ENCODE data around the gene HSPA5. TPM values are rescaled to one million over a fixed set of nuclear protein-coding genes. Genes with fewer than 3 reads are reported as not detected.
"Not testable (repeated sequence)": the region's sequence is repeated elsewhere in the genome, so short reads cannot be mapped to it uniquely, and the experiment has no call there.

The HSPA5 gene
- total and polyA plus RNA-seq, 2 experiments from 2014 or later: 259 to 265 TPM

DNA sequence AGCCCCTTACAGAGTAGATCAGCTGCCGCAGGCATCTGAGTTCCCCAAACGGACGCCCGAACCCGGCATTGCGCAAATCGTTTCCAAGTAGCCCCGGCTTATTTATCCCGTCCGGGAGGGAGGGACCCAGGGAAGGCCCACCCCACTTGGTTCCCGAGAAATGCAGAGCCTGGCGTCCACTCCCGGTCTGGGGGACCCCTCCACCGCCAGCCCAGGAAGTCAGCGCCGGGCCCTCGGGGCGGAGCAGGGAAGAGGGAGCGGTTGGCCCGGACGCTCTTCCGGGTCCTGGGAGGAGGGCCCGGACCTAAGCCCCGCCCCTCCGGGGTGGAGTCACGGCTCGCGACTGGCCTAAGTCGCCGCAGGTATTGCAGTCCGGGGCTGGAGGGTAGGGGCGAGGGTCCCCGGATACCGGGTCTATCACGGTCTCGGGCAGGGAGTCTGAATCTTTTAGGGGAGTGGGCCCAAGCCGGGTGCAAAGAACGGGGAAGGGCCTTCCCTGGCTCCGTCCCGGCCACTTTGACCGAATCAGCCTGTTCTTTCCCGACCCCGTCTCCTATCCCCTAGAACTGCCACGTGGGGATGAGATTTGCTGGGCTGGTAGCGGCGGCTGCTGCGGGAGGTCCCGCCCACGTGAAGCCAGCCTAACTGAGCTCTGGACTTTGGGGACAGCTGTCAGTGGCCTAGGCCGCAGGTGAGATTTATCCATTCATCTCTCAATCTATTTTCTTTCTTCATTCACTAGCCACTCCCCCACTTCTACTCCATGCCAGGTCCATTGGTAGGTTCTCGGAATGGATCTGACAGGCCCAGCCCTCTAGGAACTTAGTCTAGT is 40.7 kb downstream of the HSPA5 start, which contains the start of gene RABEPK:
RABEPK (plus strand) TSS at position 327 of the 832 bp plus-strand sequence. CDS start 2,472 bp downstream, outside the sequence.
- peaks cover 7% of the 10 kb centered on the region for H3K4me1 ChIP-seq (ENCODE audit: insufficient read depth)
- ATAC-seq (peak; percentile 98), DNase-seq (ENCODE audit: low spot score) (peak; percentile 97)
- no peaks in the 10 kb centered on the region for H3K9me2 ChIP-seq (ENCODE audit: insufficient read depth)
- no peaks in the 10 kb centered on the region; the same call in 1 of the 2 replicates for H3K36me3 ChIP-seq (ENCODE audit: insufficient read depth)
- no peaks in the 10 kb centered on the region for H4K20me1 ChIP-seq (replicated peaks; ENCODE audit: insufficient read depth)
- H3K79me2 ChIP-seq (replicated peaks; ENCODE audit: insufficient read depth): peaks cover 9% of the 10 kb centered on the region; the same call in 1 of the 2 replicates
- H3K4me1 Mint-ChIP-seq: peaks cover 7% of the 10 kb centered on the region
- H3K27me3 Mint-ChIP-seq (ENCODE audit: insufficient read depth, low read depth, poor library complexity): peaks cover 2% of the 10 kb centered on the region
- peaks cover 4% of the 10 kb centered on the region; the same call in 1 of the 2 replicates for H3F3A ChIP-seq (replicated peaks; ENCODE audit: low read depth)
- TF ChIP-seq, protein P1, sequence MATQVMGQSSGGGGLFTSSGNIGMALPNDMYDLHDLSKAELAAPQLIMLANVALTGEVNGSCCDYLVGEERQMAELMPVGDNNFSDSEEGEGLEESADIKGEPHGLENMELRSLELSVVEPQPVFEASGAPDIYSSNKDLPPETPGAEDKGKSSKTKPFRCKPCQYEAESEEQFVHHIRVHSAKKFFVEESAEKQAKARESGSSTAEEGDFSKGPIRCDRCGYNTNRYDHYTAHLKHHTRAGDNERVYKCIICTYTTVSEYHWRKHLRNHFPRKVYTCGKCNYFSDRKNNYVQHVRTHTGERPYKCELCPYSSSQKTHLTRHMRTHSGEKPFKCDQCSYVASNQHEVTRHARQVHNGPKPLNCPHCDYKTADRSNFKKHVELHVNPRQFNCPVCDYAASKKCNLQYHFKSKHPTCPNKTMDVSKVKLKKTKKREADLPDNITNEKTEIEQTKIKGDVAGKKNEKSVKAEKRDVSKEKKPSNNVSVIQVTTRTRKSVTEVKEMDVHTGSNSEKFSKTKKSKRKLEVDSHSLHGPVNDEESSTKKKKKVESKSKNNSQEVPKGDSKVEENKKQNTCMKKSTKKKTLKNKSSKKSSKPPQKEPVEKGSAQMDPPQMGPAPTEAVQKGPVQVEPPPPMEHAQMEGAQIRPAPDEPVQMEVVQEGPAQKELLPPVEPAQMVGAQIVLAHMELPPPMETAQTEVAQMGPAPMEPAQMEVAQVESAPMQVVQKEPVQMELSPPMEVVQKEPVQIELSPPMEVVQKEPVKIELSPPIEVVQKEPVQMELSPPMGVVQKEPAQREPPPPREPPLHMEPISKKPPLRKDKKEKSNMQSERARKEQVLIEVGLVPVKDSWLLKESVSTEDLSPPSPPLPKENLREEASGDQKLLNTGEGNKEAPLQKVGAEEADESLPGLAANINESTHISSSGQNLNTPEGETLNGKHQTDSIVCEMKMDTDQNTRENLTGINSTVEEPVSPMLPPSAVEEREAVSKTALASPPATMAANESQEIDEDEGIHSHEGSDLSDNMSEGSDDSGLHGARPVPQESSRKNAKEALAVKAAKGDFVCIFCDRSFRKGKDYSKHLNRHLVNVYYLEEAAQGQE (IDR thresholded peaks at IDR 0.05; ENCODE audit: unreplicated experiment): no peak
- TF ChIP-seq, protein P2, sequence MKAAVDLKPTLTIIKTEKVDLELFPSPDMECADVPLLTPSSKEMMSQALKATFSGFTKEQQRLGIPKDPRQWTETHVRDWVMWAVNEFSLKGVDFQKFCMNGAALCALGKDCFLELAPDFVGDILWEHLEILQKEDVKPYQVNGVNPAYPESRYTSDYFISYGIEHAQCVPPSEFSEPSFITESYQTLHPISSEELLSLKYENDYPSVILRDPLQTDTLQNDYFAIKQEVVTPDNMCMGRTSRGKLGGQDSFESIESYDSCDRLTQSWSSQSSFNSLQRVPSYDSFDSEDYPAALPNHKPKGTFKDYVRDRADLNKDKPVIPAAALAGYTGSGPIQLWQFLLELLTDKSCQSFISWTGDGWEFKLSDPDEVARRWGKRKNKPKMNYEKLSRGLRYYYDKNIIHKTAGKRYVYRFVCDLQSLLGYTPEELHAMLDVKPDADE (IDR thresholded peaks at IDR 0.05): peak; percentile 53; the same call in 1 of the 2 replicates
- peak; percentile 96 for TF ChIP-seq POLR2AphosphoS5 (IDR thresholded peaks at IDR 0.05; ENCODE audit: low read depth)
- no peaks in the 10 kb centered on the region for H3K27me3 ChIP-seq (ENCODE audit: insufficient read depth)
- H3K9me3 Mint-ChIP-seq: no peaks in the 10 kb centered on the region
- peak within 1 kb of the TSS; percentile 64 for H3K4me3 ChIP-seq
- peak within 1 kb of the TSS; percentile 90 for H3K27ac Mint-ChIP-seq
- peak within 1 kb of the TSS; percentile 90 for H3K4me3 Mint-ChIP-seq
- peak within 1 kb of the TSS; percentile 79 for H3K4me2 ChIP-seq
- H2AFZ ChIP-seq: peak within 1 kb of the TSS; percentile 85
- H3K27ac ChIP-seq (ENCODE audit: low read depth): peak within 1 kb of the TSS; percentile 89
- peaks cover 12% of the 10 kb centered on the region for H3K36me3 Mint-ChIP-seq (ENCODE audit: low read depth)

DNA sequence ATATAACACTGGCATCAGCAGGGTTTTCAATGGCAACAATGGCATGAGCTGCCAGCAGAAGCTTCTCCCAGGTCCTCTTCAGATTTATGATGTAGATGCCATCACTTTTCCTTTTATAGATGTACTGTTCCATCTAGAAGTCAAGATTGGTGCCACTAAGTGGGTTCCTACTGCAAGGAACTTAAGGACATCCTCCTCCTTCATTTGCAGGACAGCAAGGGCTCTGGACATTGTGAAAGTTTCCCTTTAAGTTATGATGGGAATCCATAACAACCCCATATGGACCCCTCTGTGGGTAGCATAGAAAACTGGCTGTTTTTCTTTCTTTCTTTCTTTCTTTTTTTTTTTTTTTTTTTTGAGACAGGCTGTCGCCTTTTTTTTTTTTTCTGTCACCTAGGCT is 45.6 kb downstream of the HSPA5 start:
- H3K4me2 ChIP-seq; H3K79me2 ChIP-seq (replicated peaks; ENCODE audit: insufficient read depth); H4K20me1 ChIP-seq (replicated peaks; ENCODE audit: insufficient read depth); H3K4me3 Mint-ChIP-seq; H3K4me3 ChIP-seq; H3K9me2 ChIP-seq (ENCODE audit: insufficient read depth); H3K27me3 ChIP-seq (ENCODE audit: insufficient read depth); H3K9me3 Mint-ChIP-seq; H2AFZ ChIP-seq; H3K27ac ChIP-seq (ENCODE audit: low read depth); H3K4me1 ChIP-seq (ENCODE audit: insufficient read depth); H3K36me3 ChIP-seq (ENCODE audit: insufficient read depth); H3F3A ChIP-seq (replicated peaks; ENCODE audit: low read depth); H3K36me3 Mint-ChIP-seq (ENCODE audit: low read depth); H3K27ac Mint-ChIP-seq; H3K4me1 Mint-ChIP-seq; ATAC-seq; H3K27me3 Mint-ChIP-seq (ENCODE audit: insufficient read depth, low read depth, poor library complexity); DNase-seq (ENCODE audit: low spot score): not testable (repeated sequence)

DNA sequence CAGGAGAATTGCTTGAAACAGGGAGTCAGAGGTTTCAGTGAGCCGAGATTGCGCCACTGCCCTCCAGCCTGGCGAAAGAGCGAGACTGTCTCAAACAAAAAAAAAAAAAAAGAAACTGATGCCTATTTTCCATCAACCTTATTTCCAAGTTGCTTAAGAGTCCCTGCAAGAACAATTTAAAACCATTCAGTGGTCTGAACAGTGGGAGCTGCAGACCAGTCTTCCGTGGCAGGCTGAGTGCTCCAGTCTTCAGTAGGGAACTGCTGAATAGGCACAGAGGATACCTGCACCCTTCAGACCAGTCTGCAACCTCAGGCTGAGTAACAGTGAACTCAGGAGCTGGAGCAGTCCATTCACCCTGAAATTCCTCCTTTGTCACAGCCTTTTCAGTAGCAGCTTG is 46.7 kb downstream of the HSPA5 start:
- not testable (repeated sequence) for H3K79me2 ChIP-seq (replicated peaks; ENCODE audit: insufficient read depth); H2AFZ ChIP-seq; H3K9me2 ChIP-seq (ENCODE audit: insufficient read depth); DNase-seq (ENCODE audit: low spot score); H3K27ac ChIP-seq (ENCODE audit: low read depth); H3K4me1 Mint-ChIP-seq; H3K27me3 ChIP-seq (ENCODE audit: insufficient read depth); H3K9me3 Mint-ChIP-seq; ATAC-seq; H3K4me3 ChIP-seq; H3K36me3 ChIP-seq (ENCODE audit: insufficient read depth); H3K27ac Mint-ChIP-seq; H3K4me2 ChIP-seq; H3K4me1 ChIP-seq (ENCODE audit: insufficient read depth); H3F3A ChIP-seq (replicated peaks; ENCODE audit: low read depth); H3K4me3 Mint-ChIP-seq; H3K36me3 Mint-ChIP-seq (ENCODE audit: low read depth); H4K20me1 ChIP-seq (replicated peaks; ENCODE audit: insufficient read depth); H3K27me3 Mint-ChIP-seq (ENCODE audit: insufficient read depth, low read depth, poor library complexity)

Measured in GM23338 (cell line).